Renal cortex interstitium (tissue), 11 donors: Measurements from ENCODE around the gene PLSCR5. TPM values are rescaled to one million over a fixed set of nuclear protein-coding genes. Genes with fewer than 3 reads are reported as not detected.

ENCODE experiments used
- DNase-seq, 11 donors: peaks; one replicate each; pipeline ENCODE4 v3.0.0-alpha.2; 2013; ENCODE audit warnings: low read depth in 9 of 11, low spot score in 4 of 11; ENCODE audit errors: extremely low read depth in 1 of 11
- polyA plus RNA-seq, 3 donors: library from polyadenylated mRNA; unstranded; fragments of 120-200 nt; gene quantifications; one replicate each; pipeline ENCODE4 v1.2.1, GENCODE V29; 2013; ENCODE audit not compliant: insufficient read length in 3 of 3

PLSCR5 gene
- polyA plus RNA-seq, 3 donors, result not detected

- DNase-seq, result no peak
Measured at GRCh38 chr3:146593776-146594175, 11.4 kb downstream of the PLSCR5 start.

- DNase-seq, result no peak
Measured at GRCh38 chr3:146590521-146590920, 14.6 kb downstream of the PLSCR5 start.

GRCh38 chr3:146589899-146590508, 15.1 kb downstream of the PLSCR5 start:
- peak in 8 of 11 donors; percentile 11 to 49 (median 24) for DNase-seq

GRCh38 chr3:146585156-146585555, 20.0 kb downstream of the PLSCR5 start:
- no peak for DNase-seq

GRCh38 chr3:146581951-146582467, 23.1 kb downstream of the PLSCR5 start:
- no peak for DNase-seq

- no peak for DNase-seq
Measured at GRCh38 chr3:146581080-146581601, 24.0 kb downstream of the PLSCR5 start.

GRCh38 chr3:146577662-146578061, 27.5 kb downstream of the PLSCR5 start:
- peak in 10 of 11 donors; percentile 4 to 42 (median 25) for DNase-seq

GRCh38 chr3:146575636-146576035, 29.5 kb downstream of the PLSCR5 start:
- no peak for DNase-seq

- no peak for DNase-seq
Measured at GRCh38 chr3:146574173-146574572, 31.0 kb downstream of the PLSCR5 start.

- no peak for DNase-seq
Measured at GRCh38 chr3:146569314-146569713, 35.8 kb downstream of the PLSCR5 start.

- no peak for DNase-seq
Measured at GRCh38 chr3:146566138-146566537, 39.0 kb downstream of the PLSCR5 start.

- DNase-seq, result no peak
Measured at GRCh38 chr3:146561879-146562278, 43.3 kb downstream of the PLSCR5 start.

GRCh38 chr3:146561463-146561862, 43.7 kb downstream of the PLSCR5 start:
- DNase-seq, result no peak

GRCh38 chr3:146560678-146561077, 44.5 kb downstream of the PLSCR5 start:
- DNase-seq, result no peak

GRCh38 chr3:146559388-146559787, 45.8 kb downstream of the PLSCR5 start:
- no peak for DNase-seq

GRCh38 chr3:146558781-146559180, 46.4 kb downstream of the PLSCR5 start:
- no peak for DNase-seq

GRCh38 chr3:146557745-146558144, 47.4 kb downstream of the PLSCR5 start:
- DNase-seq, result no peak

- DNase-seq, result no peak
Measured at GRCh38 chr3:146555311-146555710, 49.8 kb downstream of the PLSCR5 start.

- no peak for DNase-seq
Measured at GRCh38 chr3:146554151-146554760, 50.9 kb downstream of the PLSCR5 start.

GRCh38 chr3:146550743-146551510, 54.2 kb downstream of the PLSCR5 start:
- DNase-seq, result no peak
